ENCODE measurements around the gene NEK9.

DNA sequence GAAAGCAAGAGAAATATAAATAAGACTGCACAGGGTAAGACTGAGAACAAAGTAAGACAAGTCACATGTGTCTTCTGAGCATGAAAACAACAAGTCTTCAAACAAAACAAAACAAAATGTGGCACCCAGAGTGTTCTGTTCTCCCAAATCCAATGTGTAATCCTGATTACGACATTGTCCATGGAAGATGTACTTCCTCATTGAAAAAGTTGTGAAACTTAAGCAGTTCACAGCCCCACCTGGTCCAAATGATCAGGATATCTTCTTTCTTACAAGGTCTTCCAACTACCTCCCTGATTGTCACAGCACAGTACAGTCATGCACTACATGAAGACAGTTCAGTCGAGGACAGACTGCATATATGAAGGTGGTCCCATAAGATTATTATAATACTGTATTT is 23.3 kb upstream of the NEK9 start:
- TF ChIP-seq, protein P1, sequence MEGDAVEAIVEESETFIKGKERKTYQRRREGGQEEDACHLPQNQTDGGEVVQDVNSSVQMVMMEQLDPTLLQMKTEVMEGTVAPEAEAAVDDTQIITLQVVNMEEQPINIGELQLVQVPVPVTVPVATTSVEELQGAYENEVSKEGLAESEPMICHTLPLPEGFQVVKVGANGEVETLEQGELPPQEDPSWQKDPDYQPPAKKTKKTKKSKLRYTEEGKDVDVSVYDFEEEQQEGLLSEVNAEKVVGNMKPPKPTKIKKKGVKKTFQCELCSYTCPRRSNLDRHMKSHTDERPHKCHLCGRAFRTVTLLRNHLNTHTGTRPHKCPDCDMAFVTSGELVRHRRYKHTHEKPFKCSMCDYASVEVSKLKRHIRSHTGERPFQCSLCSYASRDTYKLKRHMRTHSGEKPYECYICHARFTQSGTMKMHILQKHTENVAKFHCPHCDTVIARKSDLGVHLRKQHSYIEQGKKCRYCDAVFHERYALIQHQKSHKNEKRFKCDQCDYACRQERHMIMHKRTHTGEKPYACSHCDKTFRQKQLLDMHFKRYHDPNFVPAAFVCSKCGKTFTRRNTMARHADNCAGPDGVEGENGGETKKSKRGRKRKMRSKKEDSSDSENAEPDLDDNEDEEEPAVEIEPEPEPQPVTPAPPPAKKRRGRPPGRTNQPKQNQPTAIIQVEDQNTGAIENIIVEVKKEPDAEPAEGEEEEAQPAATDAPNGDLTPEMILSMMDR (IDR thresholded peaks at IDR 0.05; ENCODE audit: extremely low read depth in 1 of 2, insufficient read depth in 1 of 2, low read depth in 1 of 2, low read length in 2 of 2), result no peak
- no peak for TF ChIP-seq POLR2AphosphoS5 (IDR thresholded peaks at IDR 0.05; ENCODE audit: insufficient read depth, low read depth, low read length)
- TF ChIP-seq, protein P2, sequence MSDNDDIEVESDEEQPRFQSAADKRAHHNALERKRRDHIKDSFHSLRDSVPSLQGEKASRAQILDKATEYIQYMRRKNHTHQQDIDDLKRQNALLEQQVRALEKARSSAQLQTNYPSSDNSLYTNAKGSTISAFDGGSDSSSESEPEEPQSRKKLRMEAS (IDR thresholded peaks at IDR 0.05; ENCODE audit: insufficient read depth, insufficient read length), result no peak
- TF ChIP-seq GATA2 (IDR thresholded peaks at IDR 0.05; ENCODE audit: insufficient read depth, insufficient read length, low read depth, low read length), result no peak
- no peak for TF ChIP-seq JUN (IDR thresholded peaks at IDR 0.05; ENCODE audit: borderline replicate concordance, insufficient read depth, insufficient read length, low read depth)
- no peak for TF ChIP-seq POLR2A (IDR thresholded peaks at IDR 0.05; ENCODE audit: low read depth, low read length)
- no peak for TF ChIP-seq FOS (IDR thresholded peaks at IDR 0.05; ENCODE audit: borderline replicate concordance, insufficient read depth, low read length)
- no peak for TF ChIP-seq EZH2 (IDR thresholded peaks at IDR 0.05; ENCODE audit: borderline replicate concordance, low read depth, low read length, severe bottlenecking)
- TF ChIP-seq MYC (IDR thresholded peaks at IDR 0.05; ENCODE audit: low read depth, low read length), result no peak
